Measurements from ENCODE around the gene NELFB. TPM values are rescaled to one million over a fixed set of nuclear protein-coding genes. Genes with fewer than 3 reads are reported as not detected.

Gene NELFB
- total RNA-seq, 1 donor from 2014 or later = 39.2 TPM

- no peak for DNase-seq (ENCODE audit: low spot score)
Measured at GRCh38 chr9:137280474-137281344, 25.6 kb downstream of the NELFB start.

GRCh38 chr9:137281345-137282116, 26.4 kb downstream of the NELFB start:
- no peak for DNase-seq (ENCODE audit: low spot score)

GRCh38 chr9:137286975-137287383, 31.9 kb downstream of the NELFB start:
- DNase-seq (ENCODE audit: low spot score) = no peak

- no peak for DNase-seq (ENCODE audit: low spot score)
Measured at GRCh38 chr9:137293094-137293481, 38.0 kb downstream of the NELFB start.

GRCh38 chr9:137293482-137294090, 38.5 kb downstream of the NELFB start:
- no peak for DNase-seq (ENCODE audit: low spot score)

GRCh38 chr9:137294091-137294680, 39.1 kb downstream of the NELFB start:
- no peak for DNase-seq (ENCODE audit: low spot score)

- no peak for DNase-seq (ENCODE audit: low spot score)
Measured at GRCh38 chr9:137294681-137295237, 39.6 kb downstream of the NELFB start.

- DNase-seq (ENCODE audit: low spot score) = no peak
Measured at GRCh38 chr9:137295238-137295811, 40.2 kb downstream of the NELFB start.

- no peak for DNase-seq (ENCODE audit: low spot score)
Measured at GRCh38 chr9:137295849-137296669, 40.9 kb downstream of the NELFB start.

- no peak for DNase-seq (ENCODE audit: low spot score)
Measured at GRCh38 chr9:137296670-137297664, 41.8 kb downstream of the NELFB start.

GRCh38 chr9:137297966-137298365, 42.8 kb downstream of the NELFB start:
- no peak for DNase-seq (ENCODE audit: low spot score)

GRCh38 chr9:137298401-137299202, 43.5 kb downstream of the NELFB start:
- no peak for DNase-seq (ENCODE audit: low spot score)

GRCh38 chr9:137299203-137299565, 44.1 kb downstream of the NELFB start:
- DNase-seq (ENCODE audit: low spot score) = no peak

GRCh38 chr9:137299938-137300337, 44.8 kb downstream of the NELFB start:
- no peak for DNase-seq (ENCODE audit: low spot score)

GRCh38 chr9:137300567-137301080, 45.5 kb downstream of the NELFB start:
- DNase-seq (ENCODE audit: low spot score) = no peak

- DNase-seq (ENCODE audit: low spot score) = no peak
Measured at GRCh38 chr9:137301081-137301947, 46.2 kb downstream of the NELFB start.

- DNase-seq (ENCODE audit: low spot score) = no peak
Measured at GRCh38 chr9:137302118-137302448, 47.0 kb downstream of the NELFB start, which contains the start of gene NRARP. NRARP (minus strand) TSS chr9:137302271; CDS start chr9:137301928, 343 bp downstream.
